Measurements from ENCODE around the gene SEL1L.
"Not testable (repeated sequence)": the region's sequence is repeated elsewhere in the genome, so short reads cannot be mapped to it uniquely, and the experiment has no call there.

The SEL1L gene

DNA sequence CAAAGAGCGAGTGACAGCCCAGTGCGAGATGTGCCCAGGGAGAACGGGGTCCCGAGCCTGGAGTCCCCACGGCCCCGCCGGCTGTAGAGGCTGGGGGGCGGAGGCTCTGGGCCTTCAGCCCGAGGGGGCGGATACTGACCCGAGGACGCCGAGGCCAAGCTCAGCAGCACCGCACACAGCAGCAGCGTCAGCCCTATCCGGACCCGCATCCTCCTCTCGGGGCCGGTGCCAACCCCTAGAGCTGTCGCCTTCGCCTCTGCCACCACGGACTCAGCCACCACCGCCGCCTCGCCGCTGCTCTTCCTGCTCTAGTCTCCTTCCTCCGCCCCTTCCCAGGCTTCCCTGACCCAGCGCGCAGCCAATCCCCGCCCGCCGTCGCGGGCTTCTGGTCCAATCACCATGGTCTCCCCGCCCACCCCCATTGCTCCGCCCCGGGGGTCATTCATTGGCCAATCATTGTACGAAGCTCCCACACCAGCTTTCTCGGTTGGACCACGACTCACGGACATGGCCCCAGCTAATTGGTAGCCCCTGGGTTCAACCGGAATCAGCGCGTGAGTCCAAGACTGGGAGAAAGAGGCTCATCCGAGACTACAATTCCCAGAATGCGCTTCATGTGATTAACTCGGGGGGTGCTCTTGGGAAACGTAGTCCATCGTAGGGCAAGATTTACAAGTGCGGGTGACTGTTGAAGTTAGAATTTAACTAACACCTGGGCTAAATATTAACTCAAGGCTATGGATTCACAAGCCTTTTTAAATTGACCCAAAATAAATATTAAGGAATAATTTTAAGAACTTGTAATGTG is at the start of gene SEL1L:
SEL1L (minus strand) TSS at position 318 of the 808 bp plus-strand sequence; CDS start at position 209, 109 bp downstream.
- peak; percentile 99 for DNase-seq (ENCODE audit: low read depth in 3 of 3)

GRCh38 chr14:81582420-81582819 is 48.8 kb upstream of the SEL1L start:
- DNase-seq (ENCODE audit: low read depth in 3 of 3): no peak

GRCh38 chr14:81579115-81579514 is 45.5 kb upstream of the SEL1L start:
- no peak for DNase-seq (ENCODE audit: low read depth in 3 of 3)

DNA sequence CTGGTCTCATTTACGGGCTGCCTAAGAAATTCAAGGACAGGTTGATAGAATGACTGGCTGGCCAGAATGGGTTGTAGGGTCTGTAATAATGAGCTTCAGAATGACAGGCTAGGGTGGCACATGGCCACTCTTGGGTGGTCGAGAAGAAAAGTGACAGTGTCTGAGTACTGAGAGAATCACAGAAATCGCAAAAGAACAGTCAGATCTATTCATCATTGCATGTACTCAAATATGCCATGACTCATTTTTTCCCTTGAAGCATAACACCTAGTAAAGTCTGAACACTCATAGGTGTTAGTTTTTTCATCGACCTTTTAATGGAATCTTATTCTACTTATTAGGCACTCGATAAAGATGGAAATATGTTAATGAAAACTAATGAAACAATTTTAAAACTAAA is 37.8 kb upstream of the SEL1L start:
- DNase-seq (ENCODE audit: low read depth in 3 of 3): no peak

DNA sequence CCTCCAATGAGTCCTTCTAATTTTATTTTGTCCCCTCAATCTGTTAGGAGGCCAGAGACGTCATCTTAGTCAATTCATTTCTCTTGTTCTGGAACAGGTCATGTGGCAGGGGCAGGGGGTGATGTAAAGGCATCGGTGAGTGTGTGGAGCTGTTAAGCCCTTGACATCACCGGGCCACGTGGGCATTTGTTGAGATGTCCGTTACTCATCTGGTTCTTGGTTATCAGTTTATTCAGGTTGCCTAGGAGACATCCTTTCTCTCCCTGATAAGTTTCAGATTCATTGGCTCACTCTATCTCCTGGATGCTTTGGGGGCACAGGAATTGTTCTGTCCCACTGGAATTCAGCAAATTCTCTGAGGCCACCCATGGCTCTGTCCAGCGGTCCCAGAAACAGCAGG is 33.6 kb upstream of the SEL1L start:
- DNase-seq (ENCODE audit: low read depth in 3 of 3): no peak

GRCh38 chr14:81565441-81566290 is 32.0 kb upstream of the SEL1L start:
- no peak for DNase-seq (ENCODE audit: low read depth in 3 of 3)

DNA sequence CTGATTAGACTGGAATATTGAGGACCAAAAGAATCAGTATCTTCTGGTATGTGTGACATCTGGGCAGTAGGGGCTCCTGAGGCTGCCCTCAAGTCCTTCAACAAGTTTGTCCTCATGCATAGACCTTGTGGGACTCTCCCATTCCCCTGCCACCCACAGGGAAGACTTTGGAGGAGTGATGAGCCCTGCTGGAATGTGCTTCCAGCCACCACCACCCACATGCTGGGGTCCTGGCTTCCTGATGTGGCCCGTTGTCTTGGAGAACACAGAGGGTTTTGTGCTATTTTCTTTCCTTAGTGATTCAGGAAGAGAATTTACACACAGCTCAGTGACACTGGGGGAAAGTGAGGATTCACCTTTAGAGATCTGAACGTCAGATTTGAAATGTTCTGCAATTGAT is 29.2 kb upstream of the SEL1L start:
- DNase-seq (ENCODE audit: low read depth in 3 of 3): no peak

DNA sequence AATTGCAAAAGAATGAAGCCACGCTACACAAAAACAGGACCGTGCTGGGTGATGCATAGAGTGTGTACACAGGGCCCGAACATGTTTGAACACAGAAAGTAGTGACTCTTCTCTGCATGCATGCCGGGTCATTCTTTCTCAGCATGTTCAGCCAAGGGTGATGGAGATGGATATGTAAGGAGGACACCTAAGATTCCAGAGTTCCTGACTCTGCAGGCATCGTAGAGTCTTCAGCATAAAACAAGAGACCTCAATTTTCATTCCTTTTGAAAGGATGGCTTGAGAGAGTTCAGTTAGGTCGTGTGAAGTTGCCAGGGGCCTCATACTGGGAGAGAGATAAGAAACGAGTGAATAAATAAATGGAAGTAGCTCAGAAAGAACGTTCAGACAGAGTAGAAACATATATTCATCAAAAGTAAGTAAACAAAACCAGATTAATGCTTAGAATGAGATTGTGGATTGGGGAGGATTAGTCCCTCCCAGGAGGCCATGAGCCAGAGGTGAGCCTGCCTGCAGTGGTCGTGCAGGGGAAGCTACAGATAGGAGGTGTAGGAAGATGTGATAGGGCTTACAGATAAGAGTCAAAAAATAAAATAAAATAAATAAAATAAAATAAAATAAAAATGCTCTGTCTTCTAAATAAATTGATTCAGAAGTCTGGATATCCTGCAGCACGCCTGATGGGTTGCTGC is 27.6 kb upstream of the SEL1L start:
- no peak for DNase-seq (ENCODE audit: low read depth in 3 of 3)

- DNase-seq (ENCODE audit: low read depth in 3 of 3): no peak
Measured at GRCh38 chr14:81559385-81559784, 25.7 kb upstream of the SEL1L start.

DNA sequence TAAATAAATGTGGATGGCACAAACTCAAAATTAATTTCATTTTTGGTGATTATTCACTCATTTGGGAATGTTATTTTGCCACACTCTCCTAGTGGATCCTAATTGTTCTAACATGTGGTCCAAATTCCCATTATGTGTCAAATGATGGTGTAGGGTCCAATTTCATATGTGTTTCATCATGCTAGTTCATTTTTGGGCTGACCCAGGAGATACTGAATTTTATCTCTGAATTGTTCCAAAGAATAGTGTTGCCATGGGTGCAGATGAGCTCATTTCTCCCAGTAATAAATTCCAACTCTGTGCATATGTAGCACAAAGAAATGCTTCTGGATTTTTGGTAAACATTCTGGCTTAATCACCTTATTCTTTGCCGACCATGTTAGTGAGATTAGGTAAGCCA is 23.5 kb upstream of the SEL1L start:
- no peak for DNase-seq (ENCODE audit: low read depth in 3 of 3)

DNA sequence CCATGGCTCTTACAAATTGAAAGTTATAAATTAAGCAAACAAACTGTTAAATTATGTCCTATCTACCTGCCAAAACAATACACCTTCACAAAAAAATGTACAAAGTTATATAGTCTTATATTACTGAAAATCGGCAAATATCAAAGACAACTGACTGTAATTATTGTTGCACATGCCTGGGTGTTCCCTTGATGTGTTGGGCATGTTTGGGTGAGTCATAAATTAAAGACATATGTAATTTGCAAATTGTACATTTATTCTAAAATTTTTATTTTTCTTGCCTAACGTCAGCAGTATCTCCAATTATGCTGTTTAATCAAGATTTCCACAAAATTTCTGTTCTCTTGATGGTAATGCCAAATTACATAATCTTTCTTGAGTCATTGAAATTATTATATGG is 22.0 kb upstream of the SEL1L start:
- DNase-seq (ENCODE audit: low read depth in 3 of 3): no peak

GRCh38 chr14:81555051-81555450 is 21.4 kb upstream of the SEL1L start:
- no peak for DNase-seq (ENCODE audit: low read depth in 3 of 3)

DNA sequence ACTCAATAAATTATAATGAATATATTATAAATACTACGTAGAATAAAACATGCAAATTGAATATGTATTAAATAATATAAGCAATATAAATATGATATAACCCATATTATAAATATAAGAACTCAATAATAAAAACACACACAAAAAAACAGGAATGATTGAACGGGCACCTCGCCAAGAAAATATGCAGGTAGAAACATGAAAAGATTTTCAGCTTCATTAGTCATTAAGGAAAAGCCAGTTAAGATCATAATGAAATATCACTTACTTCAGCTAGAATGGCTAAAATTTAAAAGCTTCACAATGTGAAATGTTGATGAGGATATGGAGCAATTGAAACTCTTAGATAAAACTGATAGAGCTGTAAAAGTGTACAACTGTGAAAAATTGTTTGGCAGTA is 17.8 kb upstream of the SEL1L start:
- no peak for DNase-seq (ENCODE audit: low read depth in 3 of 3)

DNA sequence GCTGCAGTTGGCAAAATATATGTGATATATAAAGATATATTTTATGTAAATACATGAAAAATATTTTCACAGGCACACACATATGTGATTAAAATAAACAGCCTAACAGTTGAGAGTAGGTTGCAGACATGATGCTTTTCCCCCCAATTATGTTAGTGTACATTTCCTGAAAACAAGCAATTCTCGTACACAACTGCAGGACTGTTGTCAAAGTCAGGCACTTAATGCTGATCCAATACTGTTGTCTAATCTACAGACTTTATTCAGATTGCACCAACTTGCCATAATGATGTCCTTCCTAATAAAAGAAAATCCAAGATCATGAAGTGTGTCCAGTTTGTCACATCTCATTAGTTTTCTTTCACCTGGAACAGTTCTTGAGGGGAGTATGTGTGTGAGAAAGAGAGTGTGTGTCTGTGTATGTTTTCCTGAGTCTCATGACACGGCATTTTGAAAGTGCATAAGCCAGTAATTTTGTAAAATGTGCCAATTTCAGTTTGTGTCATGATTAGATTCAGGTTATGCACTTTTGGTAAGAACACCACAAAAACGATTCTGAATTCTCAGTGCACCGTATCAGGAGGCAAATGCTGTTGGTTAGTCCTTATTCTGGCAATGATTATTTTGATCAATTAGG is 16.5 kb upstream of the SEL1L start:
- DNase-seq (ENCODE audit: low read depth in 3 of 3): no peak

- DNase-seq (ENCODE audit: low read depth in 3 of 3): not testable (repeated sequence)
Measured at GRCh38 chr14:81541206-81541605, 7.6 kb upstream of the SEL1L start.

- DNase-seq (ENCODE audit: low read depth in 3 of 3): no peak
Measured at GRCh38 chr14:81537193-81537592, 3.5 kb upstream of the SEL1L start.

DNA sequence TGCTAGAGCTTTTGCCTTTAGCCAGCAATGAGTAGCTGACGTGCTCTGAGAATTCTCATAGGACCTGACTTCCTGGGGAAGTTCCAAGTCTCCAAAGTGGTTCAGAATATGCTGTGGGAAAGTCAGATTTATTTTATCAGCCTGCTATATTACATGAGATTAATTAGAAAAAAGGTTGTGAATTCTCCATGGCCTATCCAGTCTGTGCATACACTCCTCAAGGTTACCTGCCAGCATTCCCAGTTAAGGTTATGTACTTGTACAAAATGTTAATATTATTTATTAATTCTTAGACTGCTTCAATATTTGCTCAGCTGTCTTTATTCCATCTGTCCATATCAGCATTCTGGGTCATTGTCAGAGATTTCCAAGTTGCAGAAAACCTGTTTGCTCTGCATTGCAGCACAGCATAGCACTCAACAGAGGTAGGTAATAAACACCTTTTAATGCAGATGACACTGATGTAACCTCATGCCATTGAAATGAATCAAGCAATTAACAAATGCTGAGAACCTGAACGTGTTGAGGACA is 2.7 kb upstream of the SEL1L start:
- no peak for DNase-seq (ENCODE audit: low read depth in 3 of 3)

DNA sequence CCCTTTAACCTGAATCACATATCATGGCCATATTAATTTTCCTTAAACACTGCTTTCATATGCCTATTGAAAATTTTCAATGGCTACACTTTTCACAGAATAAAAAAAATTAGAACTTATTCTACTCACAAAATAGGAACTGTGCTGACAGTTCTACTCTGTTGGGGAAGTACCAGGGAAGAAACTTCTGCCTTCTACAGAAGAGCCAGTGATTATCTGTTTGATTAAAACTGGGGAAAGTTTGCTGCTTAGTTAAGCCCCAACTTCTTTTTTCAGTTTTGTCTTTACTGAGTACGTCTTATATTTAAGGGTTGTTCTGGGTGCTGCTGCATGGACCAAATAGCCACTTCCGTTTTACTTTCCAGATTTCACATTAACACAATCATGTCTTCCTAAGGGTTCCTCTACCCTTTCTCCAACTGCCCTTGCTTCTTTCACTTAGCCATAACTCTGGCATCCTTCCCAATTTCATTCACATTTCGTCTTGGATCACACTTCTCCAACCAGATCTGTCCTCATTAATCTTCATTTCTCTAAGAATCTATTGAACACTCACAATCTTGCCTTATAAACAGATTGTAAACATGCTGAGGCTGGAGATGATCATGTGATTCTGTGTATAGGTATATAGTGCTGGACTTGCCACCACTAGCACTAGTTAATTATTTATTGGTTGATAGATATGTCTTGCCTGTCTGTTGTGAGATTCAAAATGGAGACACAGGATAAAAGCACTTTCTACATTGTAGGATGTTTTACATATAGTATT is 1.9 kb upstream of the SEL1L start:
- no peak for DNase-seq (ENCODE audit: low read depth in 3 of 3)

DNA sequence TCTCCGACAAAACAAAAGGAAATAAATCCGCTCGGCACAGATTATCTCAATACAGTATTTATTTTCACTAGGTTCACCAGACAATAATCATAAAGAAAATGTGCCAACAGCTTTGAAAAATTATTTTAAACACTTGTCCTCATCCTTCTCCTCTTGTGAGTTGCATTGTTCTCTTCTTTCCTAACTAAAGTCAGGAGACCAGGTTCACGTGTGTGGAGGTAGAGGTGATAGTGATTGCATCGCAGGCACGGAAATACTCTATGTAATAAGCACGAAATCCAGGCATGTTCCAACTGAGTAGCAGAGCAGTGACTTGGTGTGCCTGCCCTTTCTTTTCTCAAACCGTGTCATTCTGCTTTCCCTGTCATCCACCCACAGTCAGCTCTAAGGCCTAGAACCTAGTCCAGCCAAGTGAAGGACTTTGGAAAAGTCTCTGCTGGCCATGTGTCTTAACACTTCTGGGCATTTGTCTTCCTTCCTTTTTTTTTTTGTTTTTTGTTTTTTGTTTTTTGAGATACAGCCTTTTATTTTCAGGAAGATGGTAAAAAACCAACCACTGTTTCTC is 939 bp upstream of the SEL1L start:
- DNase-seq (ENCODE audit: low read depth in 3 of 3): no peak

GRCh38 chr14:81533212-81533535 is 479 bp downstream of the SEL1L start:
- DNase-seq (ENCODE audit: low read depth in 3 of 3): peak in 1 of 3 experiments; percentile 2

DNA sequence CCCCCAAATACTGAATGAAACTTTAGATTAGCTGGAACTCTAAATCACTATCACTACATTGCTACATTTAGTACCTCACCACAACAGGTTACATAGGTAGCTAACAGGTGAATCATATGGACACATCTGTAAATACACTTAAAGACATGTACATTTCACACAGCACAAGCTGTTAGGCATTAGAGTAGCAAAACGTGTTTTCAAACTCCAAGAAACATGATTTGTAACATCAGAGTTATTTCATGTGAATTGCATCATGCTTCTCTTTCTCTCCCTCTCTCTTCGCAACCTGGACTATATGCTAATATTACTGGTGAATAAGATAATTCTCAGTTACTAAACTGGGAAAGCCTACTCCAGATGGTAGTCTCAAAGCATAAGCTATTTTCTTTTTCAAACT is 4.3 kb downstream of the SEL1L start:
- DNase-seq (ENCODE audit: low read depth in 3 of 3): no peak
